HFFc6 (cell line): Measurements from ENCODE around the gene CCNL1. TPM values are rescaled to one million over a fixed set of nuclear protein-coding genes. Genes with fewer than 3 reads are reported as not detected.

Source experiments
- DNase-seq: peaks from one replicate; pipeline ENCODE4 v3.0.0-alpha.2; 2018
- H3K27ac Mint-ChIP-seq: 2 replicates; pipeline ENCODE4 v1.8.0; 2020; ENCODE audit warnings: mild to moderate bottlenecking, mixed read lengths
- H3K27me3 Mint-ChIP-seq: 2 replicates; pipeline ENCODE4 v1.8.0; 2021; ENCODE audit warnings: mild to moderate bottlenecking, moderate library complexity, mixed read lengths; ENCODE audit not compliant: insufficient read depth
- H3K36me3 Mint-ChIP-seq: 2 replicates; pipeline ENCODE4 v1.8.0; 2021; ENCODE audit warnings: low read depth, mixed read lengths
- H3K4me1 Mint-ChIP-seq: 2 replicates; pipeline ENCODE4 v1.8.0; 2020; ENCODE audit warnings: low read depth, mixed read lengths
- H3K4me3 Mint-ChIP-seq: 2 replicates; pipeline ENCODE4 v1.8.0; 2020; ENCODE audit warnings: mild to moderate bottlenecking, moderate library complexity, mixed read lengths
- H3K9me3 Mint-ChIP-seq: 2 replicates; pipeline ENCODE4 v1.8.0; 2020; ENCODE audit warnings: mild to moderate bottlenecking, mixed read lengths
- total RNA-seq, 6 experiments: library from RNA; stranded (reverse); fragmentation: NEBNext Ultra II Directional; extraction: Animal tissue kit (Norgen Biotek cat#: 25700); gene quantifications; 2 replicates in 1 of 6; 3 replicates in 5 of 6; pipeline ENCODE4 v1.2.3, GENCODE V29; 2021
- TF ChIP-seq, protein P1 (sequence below): fragments of 200-600 bp; sonication (generic); IDR thresholded peaks from 2 replicates; pipeline ENCODE4 v1.5.0; 2021; ENCODE audit warnings: antibody characterized with exemption, mild to moderate bottlenecking

Gene CCNL1
- total RNA-seq, 6 experiments from 2014 or later: 47.4 to 74.3 (median 65.1) TPM

DNA sequence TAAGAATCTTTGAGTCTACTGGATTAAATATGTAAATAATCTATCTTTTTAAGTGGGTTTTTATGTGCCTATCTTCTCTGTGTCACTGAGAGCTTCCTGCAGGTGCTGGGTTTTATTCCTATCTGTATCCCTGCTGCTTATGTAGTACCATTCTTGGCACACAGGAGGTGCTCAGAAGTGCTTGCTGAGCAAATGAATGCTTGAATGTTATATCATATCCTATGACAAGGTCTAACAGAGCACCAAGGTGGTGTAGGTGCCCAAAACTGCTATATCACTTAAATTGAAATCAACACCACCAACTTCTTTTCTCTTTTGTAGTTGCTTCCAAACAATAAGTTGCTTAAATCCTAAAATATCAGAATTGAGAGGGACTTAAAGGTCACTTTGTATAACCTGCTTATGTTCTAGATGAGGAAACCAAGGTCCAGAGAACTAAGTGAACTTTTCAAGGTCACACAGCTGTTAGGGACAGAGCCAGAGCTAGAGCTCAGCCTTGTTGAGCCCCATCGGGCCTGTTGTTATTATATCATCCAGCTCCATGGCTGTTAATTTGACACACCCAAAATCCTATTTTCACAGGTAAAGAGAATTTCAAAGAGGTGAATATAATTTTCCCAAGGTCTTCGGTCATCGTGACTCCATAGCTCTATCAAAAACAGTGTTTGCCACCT lies 46.0 kb downstream of the CCNL1 start:
- TF ChIP-seq, protein P1, sequence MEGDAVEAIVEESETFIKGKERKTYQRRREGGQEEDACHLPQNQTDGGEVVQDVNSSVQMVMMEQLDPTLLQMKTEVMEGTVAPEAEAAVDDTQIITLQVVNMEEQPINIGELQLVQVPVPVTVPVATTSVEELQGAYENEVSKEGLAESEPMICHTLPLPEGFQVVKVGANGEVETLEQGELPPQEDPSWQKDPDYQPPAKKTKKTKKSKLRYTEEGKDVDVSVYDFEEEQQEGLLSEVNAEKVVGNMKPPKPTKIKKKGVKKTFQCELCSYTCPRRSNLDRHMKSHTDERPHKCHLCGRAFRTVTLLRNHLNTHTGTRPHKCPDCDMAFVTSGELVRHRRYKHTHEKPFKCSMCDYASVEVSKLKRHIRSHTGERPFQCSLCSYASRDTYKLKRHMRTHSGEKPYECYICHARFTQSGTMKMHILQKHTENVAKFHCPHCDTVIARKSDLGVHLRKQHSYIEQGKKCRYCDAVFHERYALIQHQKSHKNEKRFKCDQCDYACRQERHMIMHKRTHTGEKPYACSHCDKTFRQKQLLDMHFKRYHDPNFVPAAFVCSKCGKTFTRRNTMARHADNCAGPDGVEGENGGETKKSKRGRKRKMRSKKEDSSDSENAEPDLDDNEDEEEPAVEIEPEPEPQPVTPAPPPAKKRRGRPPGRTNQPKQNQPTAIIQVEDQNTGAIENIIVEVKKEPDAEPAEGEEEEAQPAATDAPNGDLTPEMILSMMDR: peak; percentile 33; the same call in 1 of the 2 replicates
- DNase-seq: no peak
- no peak overlapping the region for H3K4me3 Mint-ChIP-seq
- H3K4me1 Mint-ChIP-seq: peaks cover 48% of the 10 kb centered on the region
- H3K27me3 Mint-ChIP-seq: peaks cover 1% of the 10 kb centered on the region; the same call in 1 of the 2 replicates
- H3K27ac Mint-ChIP-seq: no peak overlapping the region
- H3K9me3 Mint-ChIP-seq: no peaks in the 10 kb centered on the region
- H3K36me3 Mint-ChIP-seq: no peaks in the 10 kb centered on the region

DNA sequence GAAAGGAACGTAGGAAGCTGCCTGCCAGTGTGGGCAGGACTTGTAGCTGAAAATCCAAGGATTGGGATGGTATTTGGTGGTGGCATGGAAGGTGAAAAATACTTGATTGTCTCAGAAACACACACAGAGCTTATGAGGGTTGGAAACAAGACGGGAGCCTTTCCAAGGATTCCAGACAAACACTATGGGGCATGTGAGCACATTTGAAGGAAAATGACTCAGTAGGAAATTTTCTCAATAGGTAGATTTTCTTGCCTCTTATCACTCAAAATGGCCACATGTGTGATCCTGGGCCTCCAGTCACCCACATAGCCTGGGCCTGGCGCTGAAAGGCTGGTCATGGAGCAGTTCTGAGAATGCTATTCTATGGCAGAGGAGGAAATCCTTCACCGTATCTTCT lies 47.4 kb downstream of the CCNL1 start:
- Mint-ChIP-seq H3K27me3 (peaks cover 1% of the 10 kb centered on the region; the same call in 1 of the 2 replicates), H3K4me1 (peaks cover 47% of the 10 kb centered on the region), H3K36me3 (no peaks in the 10 kb centered on the region), H3K27ac (no peak overlapping the region), H3K4me3 (no peak overlapping the region), H3K9me3 (no peaks in the 10 kb centered on the region)
- DNase-seq: no peak
- TF ChIP-seq, protein P1: no peak

DNA sequence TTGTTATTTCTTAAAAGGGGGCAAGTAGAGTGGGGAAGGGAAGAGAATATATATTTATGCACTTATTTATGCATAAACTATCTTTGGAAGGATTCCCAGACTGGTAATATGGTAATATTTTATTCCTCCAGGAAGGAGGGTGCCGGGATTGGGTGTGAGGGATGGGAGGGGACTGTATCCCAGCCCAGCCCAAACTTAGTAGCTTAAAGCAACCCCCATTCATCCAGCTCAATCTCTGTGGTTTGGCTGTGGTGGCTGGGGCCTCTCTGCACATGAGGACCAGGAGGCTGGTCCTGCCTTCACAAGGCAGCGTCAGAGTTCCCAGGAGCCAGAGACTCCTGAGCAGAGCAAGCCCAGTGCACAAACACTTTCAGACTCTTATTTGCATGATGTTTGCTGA lies 48.4 kb downstream of the CCNL1 start:
- Mint-ChIP-seq H3K9me3 (no peaks in the 10 kb centered on the region), H3K4me1 (peaks cover 37% of the 10 kb centered on the region)

DNA sequence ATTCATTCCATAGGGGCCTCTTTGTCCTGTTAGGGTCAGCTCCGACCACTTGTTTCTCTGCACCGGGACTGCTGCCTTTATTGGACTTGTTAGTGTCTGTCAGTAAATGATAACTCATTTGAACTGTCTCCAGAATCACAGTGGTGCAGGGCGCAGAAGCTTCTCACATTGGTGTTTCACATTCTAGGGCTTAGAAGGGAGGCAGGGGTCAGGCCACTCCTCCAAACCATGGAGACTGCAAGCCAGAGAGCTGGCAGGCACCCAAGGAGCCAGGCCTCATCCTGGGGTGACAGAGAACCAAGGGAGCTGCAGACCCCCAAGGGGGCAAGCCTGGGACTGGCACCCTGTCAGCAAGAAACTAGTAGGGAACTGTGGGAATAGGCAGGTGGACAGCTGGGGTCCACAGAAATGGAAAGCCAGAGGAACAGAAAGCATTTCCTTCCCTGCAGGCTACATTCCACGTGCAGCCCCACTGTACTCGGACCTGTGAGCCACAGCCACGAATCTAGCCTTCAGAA lies 49.1 kb downstream of the CCNL1 start:
- TF ChIP-seq, protein P1: no peak
- H3K4me1 Mint-ChIP-seq: peaks cover 30% of the 10 kb centered on the region
- DNase-seq: no peak
- H3K27me3 Mint-ChIP-seq: peaks cover 1% of the 10 kb centered on the region; the same call in 1 of the 2 replicates
- H3K9me3 Mint-ChIP-seq: no peaks in the 10 kb centered on the region
- no peaks in the 10 kb centered on the region for H3K36me3 Mint-ChIP-seq
- no peak overlapping the region for H3K27ac Mint-ChIP-seq
- no peak overlapping the region for H3K4me3 Mint-ChIP-seq

More for the DNA sequence above, 48.4 kb downstream of the CCNL1 start:
- Mint-ChIP-seq H3K4me3 (no peak overlapping the region), H3K27ac (no peak overlapping the region), H3K27me3 (peaks cover 1% of the 10 kb centered on the region; the same call in 1 of the 2 replicates), H3K36me3 (no peaks in the 10 kb centered on the region)
- no peak for DNase-seq
- TF ChIP-seq, protein P1: no peak

DNA sequence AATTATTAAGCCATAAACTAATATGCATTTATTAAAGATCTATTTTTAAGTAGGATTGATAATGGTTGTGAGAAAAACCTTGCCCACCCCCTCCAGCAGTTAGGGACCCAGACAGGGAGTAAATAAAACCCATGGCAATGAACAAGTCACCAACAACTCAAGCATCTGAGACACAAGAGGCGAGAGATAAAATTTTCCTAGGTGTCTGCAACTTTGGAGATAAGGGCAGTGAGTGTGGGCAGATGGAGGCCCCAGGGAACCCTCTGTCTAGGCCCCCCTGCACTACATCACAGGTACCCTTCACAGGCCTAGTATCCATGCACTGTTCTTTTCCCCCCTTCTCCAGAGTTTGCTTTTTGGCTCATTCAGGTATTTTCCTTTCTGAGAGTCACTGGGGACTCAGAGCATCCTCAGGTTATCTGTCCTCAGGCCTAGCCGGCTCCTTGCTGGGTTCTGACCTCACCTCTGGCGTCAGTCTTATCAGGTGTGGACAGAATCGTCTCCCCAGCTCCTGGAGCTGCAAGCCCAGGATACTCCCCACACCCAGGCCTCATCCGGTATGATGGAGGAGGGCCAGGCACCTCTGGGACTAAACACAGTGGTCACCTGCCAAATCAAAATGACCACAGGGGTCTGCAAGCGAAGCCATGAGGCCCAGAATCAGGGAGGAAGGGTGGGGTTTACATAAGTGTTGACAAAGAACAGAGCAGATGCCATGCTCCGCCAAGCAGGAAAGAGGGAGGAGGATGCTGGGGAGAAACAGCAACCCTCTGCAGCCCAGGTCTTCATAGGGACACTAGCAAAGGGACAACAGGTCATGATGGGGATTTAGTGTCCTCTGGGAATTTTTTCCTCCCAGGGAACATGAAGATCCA lies 50.4 kb downstream of the CCNL1 start:
- Mint-ChIP-seq H3K4me3 (no peak overlapping the region), H3K27ac (no peak overlapping the region), H3K4me1 (peaks cover 22% of the 10 kb centered on the region), H3K27me3 (peaks cover 1% of the 10 kb centered on the region; the same call in 1 of the 2 replicates), H3K9me3 (no peaks in the 10 kb centered on the region), H3K36me3 (no peaks in the 10 kb centered on the region)
- TF ChIP-seq, protein P1: no peak
- DNase-seq: no peak
